NCI-H2196 (cell line): ENCODE results near the gene TFEC.

Source experiments
- DNase-seq: peaks from one replicate; lab custom pipeline; 2025; ENCODE audit not compliant: unreplicated experiment; lab: John Stamatoyannopoulos, UW

The TFEC gene

DNA sequence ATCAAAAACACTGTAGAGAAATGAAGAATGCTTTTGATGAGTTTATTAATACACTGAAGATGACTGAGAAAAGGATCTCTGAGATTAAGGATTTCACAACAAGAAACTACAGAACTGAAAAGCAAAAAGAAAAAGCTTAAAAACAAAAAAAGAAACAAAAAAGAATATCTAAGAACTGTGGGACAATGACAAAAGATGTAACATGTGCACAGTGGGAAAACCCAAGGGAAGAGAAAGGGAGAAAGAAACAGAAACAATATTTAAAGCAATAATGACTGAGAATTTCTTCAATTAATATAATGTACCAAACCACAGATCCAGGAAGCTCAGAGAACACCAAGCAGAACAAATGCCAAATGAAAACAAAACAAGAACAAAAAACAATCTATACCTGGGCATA is 42.2 kb downstream of the TFEC start:
- DNase-seq: no peak

DNA sequence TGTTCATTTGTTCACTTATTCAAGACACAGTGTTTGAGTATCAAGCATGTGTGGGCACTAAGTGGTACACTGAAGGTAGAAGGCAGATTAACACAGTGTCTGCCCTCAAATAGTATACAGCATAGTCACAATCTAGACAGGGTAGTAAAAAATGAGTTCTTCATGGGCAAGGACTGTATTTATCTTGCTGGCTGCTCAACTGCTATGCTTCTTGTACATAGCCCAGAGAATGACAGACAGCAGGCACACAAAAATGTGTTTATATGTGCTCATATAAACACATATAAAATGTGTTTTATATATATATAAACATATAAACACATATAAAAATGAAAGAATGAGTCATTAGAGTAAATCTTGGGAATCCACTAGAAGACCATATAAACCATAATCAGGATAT is 43.1 kb downstream of the TFEC start:
- no peak for DNase-seq

DNA sequence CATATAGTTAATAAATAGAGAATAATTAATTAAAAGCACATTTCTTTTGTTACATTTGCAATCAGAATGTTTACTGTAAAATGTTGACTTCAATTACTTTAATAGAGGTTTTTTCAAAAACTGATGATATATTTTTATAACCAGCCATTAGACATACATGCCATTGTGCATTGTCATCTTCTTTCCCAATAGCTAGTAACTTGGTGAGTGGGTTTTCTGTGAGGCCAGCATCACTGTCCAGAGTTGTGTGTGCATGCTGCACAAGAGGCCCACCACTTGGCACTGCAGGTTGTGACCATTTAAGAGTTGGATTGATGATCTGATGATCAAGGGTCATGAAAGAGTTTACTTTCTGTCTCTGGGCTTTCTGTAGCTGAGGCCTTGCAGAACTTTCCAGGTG is 46.5 kb downstream of the TFEC start:
- no peak for DNase-seq

DNA sequence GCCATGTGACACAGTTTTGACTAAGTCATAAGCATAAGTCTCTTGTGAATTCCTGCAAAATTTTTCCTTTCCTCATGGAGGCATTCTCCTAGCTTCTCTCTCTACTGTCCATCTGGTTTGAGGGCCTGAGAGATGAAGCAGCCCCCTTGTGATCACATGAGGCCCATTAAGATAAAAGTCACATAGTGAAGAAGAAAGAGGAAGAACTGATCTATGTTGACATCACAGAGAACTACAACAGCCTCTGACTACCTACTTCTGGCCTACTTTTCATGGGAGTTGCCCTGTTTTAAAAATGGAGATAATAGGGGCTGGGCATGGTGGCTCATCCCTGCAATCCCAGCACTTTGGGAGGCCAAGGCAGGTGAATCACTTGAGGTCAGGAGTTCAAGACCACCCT is 50.4 kb downstream of the TFEC start:
- DNase-seq: no peak

DNA sequence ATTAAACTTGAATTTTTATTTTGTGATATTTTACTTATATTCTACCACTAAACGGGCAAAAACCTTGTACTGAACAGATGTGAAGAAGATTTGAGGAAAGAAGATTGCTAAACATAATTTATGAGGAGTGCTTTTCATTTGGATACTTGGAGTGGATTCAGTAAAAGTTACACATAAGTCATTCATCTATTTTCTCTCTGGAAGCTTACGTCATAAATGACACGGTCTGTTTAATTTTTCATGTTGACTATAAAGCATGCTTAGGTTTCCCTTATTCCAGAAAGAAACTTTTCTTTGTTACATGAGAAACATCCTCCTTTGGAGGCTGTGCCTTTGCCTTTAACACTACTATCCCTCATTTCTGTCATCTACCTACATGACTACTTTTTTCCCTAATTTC is 53.9 kb downstream of the TFEC start:
- DNase-seq: no peak

DNA sequence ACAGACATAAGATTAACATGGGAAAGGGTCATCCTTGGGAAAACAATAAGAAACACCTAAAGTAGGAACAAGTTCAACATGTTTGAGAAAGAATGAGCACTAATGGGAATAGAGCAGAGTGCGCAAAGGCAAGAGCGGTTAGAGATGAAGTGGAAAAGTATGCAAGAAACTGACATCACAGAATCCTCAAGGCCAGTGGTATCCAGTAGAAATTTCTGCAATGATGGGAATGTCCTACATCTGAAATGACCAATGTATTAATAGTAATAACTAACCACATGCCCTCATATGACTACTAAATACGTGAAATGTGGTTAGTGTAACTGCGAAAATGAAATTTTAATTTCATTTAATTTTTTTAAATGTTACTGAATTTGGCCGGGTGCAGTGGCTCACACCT is 54.8 kb downstream of the TFEC start:
- no peak for DNase-seq

DNA sequence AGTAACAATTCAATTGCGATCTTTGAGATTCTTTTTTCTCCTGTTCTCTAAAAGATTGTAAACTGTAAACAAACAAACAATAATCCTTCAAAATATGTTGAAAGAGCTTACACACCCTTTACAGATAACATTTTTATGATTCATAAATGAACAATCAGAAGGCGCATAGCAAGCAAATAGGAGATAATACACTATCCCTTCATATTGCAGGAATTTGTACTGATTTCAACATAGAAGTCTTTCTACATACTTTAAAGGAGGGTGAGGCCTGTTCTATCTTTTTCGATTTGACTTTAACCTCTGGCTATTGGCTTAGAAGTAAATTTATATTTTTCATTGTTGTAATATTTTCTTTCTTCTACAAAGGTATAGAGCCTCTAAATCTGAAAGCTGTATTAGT is 57.2 kb downstream of the TFEC start:
- DNase-seq: no peak

DNA sequence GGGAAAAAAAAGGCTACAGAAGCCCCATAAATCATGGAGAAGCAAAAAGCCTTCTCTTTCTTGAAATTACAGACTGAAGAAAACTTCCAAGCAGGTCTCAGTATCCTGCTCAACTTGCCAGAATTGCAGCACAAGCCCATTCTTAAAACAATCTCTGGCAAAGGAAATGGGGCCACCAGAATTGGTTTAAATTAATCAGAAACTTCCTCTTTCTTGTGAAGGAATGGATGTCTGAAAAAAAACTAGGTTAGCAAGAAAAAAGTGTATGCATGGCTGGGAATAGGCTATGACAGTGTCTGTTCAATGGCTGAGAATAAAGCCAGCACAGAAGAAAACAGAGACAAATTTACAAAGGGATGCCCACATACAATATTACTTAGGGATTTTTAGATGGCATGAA is 59.1 kb downstream of the TFEC start:
- no peak for DNase-seq

DNA sequence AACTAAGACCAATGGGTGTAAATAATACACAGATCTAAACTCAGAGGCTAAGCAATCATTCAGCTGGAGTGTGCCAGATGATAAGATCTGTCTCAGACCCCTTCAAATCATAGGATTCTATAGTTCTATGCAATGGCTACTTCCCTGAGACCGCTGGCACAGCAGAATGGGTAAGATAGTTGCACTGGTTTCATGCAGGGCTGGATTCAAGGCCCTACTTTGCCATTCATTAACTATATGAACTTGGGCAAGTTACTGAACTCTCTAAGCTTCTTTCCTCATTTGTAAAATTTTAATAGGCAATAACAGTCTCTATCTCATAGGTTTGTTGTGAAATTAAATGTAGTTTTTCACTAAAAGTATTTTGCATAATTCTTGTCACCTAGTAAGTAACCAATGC is 62.0 kb downstream of the TFEC start:
- DNase-seq: no peak

DNA sequence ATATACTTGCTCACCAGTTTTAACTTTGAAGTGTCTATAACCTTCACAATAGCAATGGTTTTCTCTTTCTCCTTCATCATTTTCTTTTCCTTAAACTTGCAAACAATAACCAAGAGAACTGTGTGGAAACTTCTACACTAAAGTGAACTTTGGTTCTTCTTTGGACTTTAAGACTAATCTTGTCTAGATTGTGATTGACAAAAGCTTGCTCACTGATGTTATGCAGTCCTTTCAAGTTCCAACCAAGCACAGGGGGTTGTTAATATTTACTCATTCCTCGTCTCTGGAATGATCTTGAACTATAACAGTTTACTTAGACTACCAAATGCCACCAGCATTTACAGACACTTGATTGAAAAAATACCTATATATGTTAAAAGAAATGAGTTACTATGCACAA is 62.4 kb downstream of the TFEC start:
- no peak for DNase-seq

DNA sequence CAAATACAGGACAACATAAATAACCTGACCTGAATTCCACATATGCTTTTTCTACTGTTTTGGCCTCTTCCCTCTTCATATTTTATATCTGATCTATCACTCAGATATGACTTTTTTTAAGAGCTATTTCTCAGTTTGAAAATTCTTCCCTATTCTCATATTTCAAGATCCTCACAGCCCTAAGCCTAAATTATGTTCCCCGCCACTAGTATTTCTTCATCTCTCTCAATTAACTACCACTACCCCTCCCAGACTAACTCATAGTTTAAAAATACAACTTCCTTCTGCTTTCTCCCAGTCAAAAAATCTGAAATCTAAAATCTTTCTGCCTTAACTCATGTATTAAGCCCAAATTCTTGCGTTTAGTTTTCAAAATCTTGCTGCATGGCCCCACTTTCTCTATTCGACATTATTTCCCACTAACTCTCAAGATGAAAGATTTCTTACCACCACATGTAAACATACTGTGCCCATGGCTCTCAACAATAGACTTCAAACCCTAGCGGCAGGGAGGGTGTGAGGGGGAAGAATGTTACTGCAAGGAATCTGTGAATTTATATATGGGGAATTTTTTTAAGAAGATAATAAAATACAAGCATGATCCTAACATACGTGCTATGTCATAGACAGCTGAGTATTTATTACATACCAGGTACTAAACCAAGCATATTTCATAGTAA is 64.6 kb downstream of the TFEC start:
- DNase-seq: no peak

DNA sequence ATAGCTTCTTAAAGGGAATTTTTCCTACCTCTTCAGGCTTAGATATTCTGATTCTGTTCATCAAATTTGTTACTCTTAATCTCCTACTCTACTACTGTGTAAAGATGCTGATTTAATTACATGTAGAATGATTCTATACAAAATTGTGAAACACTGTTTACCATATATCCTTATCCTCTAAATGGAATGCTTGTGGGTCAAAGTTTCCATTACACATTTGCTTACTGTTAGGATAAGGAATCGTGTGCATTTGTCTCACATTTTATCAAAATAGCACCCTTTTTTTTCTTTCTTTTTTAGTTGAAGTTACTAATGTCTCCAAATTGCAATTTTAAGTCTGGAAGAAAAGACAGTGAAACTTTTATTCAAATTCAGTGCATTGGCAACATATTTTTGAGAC is 65.3 kb downstream of the TFEC start:
- DNase-seq: no peak

DNA sequence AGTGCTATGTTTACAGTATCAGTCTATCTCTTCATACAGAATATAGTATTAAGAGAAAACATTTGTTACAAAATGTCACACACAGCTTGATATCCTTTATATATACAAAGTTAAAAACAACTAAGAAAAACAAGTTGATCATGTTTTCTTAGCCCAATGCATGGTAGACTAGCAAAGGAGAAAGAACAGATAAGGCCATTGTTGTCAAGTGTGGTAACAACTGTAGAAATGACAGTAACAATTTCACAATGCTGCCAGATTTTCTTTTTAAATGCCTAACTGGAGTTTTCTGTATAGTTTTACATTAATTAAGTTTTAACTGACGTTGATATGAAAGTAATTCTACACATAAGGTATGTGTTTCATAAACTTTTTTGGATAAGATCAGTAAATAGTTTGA is 65.8 kb downstream of the TFEC start:
- DNase-seq: no peak

DNA sequence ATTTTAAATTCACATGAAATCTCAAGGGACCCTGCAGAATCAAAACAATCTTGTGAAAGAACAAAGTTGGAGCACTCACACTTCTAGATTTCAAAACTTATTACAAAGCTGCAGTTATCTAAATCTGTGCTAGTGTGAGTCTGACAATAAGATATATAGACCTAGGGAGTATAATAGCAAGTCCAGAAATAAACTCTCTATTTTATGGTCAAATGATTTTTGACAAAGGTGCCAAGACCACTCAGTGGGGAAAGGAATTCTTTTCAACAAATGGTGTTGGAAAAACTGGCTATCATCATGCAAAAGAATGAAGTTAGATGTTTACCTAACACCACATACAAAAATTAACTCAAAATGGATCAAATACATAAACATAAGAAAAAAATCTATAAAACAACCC is 68.2 kb downstream of the TFEC start:
- no peak for DNase-seq

DNA sequence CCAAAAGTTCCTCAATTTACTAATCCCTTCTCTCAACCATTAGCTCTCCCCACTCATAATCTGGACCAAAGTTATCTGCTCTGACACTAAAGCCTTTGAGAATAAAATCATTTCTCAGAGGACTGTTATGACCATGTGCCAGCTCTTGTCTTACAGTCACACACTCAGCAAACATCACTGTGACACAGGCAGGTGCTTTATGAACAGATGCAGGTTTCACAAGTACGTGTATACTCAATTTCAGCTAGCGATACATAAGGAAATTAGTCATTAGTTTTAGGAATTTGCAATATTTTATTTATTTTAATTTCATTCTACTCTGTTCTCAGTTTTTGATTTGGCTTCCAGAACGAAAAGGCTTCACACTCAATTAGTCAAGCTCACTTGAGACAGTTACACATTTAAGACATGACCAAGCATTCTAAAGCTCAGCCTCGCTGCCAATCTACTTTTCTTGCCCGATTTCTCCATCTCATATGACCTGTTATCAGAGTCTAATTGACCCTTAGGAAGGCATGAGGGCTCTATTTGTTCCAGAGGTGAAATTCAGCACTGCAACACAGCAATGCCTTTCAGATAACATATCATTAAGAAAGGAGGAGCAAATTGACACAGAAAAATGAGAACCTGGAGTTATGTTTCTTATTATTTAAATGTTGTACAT is 76.8 kb downstream of the TFEC start:
- no peak for DNase-seq

DNA sequence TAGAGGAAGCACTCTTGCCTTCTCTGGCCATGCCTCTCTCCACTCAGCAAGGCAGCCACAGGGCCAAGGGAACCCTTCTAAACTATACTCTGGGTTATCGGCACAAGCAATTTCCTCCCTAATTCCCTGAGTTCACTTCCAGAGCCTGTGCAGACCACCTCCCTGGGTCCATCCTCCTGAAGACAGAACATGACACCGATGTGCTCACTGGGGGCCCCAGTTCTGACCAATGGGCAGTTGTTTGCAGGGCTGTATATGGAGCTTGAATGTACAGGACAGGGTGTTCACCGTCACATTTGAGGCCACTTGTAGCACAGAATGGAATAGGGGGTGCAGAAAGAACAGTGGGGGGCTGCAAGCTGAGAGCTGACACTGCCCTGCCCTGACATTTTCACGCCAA is 77.7 kb downstream of the TFEC start:
- no peak for DNase-seq

DNA sequence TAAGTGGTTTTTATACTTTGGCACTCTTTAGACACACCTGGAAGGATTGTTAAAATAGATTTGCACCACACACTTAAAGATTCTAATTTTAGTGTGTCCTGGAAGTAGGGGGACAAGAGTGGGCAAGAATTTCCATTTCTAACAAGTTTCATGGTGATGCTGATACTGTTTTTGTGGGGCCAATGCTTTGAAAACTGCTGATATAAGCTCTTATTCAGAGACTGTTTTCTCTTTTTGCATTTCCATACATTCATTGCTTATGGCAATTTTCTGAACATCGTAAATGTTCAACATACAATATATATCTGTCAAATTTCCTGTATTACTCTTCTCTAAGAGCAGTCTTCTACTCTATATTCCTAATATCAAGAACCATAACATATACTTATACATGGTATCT is 79.0 kb downstream of the TFEC start:
- DNase-seq: no peak

DNA sequence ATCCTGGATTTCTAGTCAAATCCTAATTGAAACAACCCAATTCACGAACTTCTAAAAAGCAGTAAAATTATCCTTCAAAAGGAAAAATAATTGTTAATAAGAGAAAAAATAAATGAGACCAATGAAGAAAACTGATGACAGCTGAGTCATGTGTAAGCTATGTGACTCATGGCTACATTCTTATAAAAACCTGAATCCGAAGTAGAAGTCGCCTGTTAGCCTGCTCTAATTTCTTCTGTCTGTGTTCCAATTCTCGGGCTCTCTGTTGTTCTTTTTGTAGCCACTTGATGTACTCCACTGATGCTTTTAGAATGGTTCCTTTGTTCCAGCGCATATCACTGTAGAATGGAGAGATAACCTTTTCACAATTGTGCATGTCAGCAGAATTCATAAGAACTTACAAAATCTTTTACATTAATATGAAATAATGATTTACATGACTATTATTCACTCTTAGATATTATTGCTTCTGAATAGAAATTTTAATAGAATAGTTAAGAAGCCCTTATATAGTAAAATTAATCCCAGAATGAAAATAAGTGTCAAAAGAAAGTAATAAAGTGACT is 88.8 kb downstream of the TFEC start:
- DNase-seq: no peak

DNA sequence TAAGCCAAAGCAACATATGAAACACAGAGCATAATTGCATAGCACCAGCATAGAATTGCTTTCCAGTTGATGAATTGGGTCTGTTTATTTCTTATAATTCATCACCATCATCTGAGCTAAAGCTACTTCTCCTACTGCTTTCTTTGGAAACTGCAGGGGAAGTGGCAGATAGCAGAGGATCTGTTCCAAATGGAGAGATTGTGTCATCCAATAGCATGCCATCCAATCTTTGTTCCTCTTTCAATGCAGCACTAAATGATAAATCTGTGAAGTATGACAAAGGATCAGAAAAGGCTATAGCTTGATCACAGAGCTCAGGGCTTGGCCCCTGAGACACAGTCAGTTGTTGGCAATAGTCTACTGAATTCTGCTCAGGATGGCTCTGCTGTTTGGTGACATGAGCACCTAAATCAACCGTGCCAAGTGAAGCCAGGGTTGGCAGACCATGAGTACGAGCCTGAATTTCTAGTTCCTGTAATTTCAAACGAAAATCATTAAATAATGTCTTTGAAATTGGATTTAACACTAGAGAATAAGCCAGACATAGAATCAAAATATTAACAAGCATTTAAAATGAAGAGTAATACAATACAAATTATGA is 90.0 kb downstream of the TFEC start:
- no peak for DNase-seq

DNA sequence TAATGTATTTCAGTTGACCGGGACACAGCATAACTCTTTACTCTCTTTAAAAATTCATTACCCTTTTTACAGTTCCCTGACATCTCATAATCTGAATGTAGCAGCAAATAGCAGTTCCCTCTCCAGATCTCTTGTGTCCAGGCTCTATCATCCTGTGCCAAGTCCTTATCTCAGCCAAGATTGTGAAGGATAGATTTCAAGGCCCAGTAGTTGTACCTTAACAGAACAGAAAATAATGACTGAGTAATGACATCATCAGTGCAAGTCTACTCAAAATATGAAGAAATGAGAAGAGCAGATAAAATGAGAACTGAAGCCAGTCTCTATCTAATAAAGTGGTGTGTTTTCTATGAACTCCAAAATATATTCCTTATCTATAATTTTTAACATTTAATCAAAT is 92.6 kb downstream of the TFEC start:
- DNase-seq: no peak

DNA sequence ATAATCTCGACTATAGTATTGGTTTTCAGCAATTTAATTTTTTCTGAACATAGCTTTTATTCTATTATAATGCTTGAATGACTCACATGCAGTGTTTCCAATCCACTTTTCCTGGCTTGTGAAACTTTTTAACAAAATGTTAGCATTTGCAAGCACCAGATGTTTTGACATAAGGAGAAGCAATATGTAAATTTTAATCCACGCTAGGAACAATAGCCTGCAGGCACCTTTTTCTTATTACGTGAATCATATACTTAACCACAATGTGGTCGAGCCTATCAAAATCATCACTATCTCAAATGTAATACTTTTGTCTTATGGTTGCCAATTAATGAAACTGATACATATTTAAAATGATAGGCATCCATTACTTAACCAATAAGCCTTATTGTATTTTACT is 97.1 kb downstream of the TFEC start:
- no peak for DNase-seq

DNA sequence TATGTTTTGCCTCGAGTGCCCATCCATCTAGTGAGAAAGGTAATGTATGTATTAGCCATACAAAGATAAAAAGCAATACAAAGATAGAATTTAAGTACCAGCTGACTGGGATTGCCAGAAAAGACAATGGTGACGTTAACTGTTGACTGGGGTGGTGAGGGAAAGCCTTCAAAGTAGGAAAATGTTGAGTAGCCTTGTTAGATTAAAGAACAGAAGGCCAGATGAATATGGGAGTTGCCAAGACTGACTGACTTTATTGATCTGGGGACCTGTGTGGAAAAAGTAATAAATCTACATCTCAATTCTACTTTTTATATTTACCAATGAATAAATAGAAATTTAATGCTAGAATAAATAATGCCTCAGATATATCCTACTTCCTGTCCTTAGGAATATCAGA is 97.7 kb downstream of the TFEC start:
- no peak for DNase-seq
